ENCODE results near the gene RIMS4. TPM values are rescaled to one million over a fixed set of nuclear protein-coding genes. Genes with fewer than 3 reads are reported as not detected.

Gene RIMS4
- total RNA-seq, 2 experiments from 2014 or later = 0.08 TPM; not detected in 1

GRCh38 chr20:44750081-44750805, 60.1 kb downstream of the RIMS4 start:
- Mint-ChIP-seq H3K9me3 (no peaks in the 10 kb centered on the region), H3K4me1 (peaks cover 12% of the 10 kb centered on the region), H3K4me3 (no peak overlapping the region), H3K27ac (no peak overlapping the region), H3K36me3 (peaks cover 2% of the 10 kb centered on the region), H3K27me3 (peaks cover 32% of the 10 kb centered on the region)
- DNase-seq = peak; percentile 31

GRCh38 chr20:44748005-44748370, 62.4 kb downstream of the RIMS4 start:
- Mint-ChIP-seq H3K4me3 (no peak overlapping the region), H3K9me3 (no peaks in the 10 kb centered on the region), H3K27me3 (peaks cover 35% of the 10 kb centered on the region), H3K4me1 (peaks cover 12% of the 10 kb centered on the region), H3K27ac (no peak overlapping the region), H3K36me3 (peaks cover 2% of the 10 kb centered on the region)
- no peak for DNase-seq

GRCh38 chr20:44747166-44748004, 63.0 kb downstream of the RIMS4 start:
- DNase-seq = peak; percentile 62
- Mint-ChIP-seq H3K27ac (peak overlapping the region; percentile 84), H3K4me3 (peak overlapping the region; percentile 62), H3K36me3 (peaks cover 2% of the 10 kb centered on the region), H3K9me3 (no peaks in the 10 kb centered on the region), H3K4me1 (peaks cover 12% of the 10 kb centered on the region), H3K27me3 (peaks cover 35% of the 10 kb centered on the region)

GRCh38 chr20:44746367-44747165, 63.8 kb downstream of the RIMS4 start:
- peaks cover 2% of the 10 kb centered on the region for H3K36me3 Mint-ChIP-seq
- H3K4me1 Mint-ChIP-seq = peaks cover 12% of the 10 kb centered on the region
- peak overlapping the region; percentile 50 for H3K27ac Mint-ChIP-seq
- DNase-seq = no peak
- peaks cover 35% of the 10 kb centered on the region for H3K27me3 Mint-ChIP-seq
- peak overlapping the region; percentile 77 for H3K4me3 Mint-ChIP-seq
- H3K9me3 Mint-ChIP-seq = no peaks in the 10 kb centered on the region

DNA sequence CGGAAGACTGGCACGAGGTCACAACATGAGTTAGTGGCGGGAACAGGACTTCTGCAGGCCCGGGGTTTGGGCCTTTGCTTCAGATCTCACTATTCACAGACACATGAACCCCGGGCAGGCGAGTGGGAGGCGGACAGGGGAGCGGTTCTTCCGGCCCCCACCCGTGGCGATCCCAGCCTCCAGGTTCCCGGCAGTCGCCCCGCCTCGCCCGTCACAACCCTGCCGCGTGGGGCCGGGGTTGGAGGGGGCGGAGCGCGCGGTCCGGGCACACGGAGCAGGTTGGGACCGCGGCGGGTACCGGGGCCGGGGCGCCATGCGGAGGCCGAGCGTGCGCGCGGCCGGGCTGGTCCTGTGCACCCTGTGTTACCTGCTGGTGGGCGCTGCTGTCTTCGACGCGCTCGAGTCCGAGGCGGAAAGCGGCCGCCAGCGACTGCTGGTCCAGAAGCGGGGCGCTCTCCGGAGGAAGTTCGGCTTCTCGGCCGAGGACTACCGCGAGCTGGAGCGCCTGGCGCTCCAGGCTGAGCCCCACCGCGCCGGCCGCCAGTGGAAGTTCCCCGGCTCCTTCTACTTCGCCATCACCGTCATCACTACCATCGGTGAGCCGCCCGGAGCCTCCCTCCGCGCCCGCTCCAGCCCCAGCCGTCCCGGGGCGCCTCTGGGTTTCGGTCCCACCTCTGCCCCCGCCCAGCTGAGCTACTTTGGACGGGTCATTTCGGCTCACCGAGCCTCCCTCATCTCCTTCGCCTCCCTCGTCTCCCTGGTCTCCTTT, 64.6 kb downstream of the RIMS4 start, which contains the start of gene KCNK15:
Gene KCNK15 (plus strand): TSS at position 268 of the 769 bp plus-strand sequence. CDS start 46 bp downstream, at position 314.
- peak within 1 kb of the TSS; percentile 77 for H3K4me3 Mint-ChIP-seq
- H3K9me3 Mint-ChIP-seq = no peaks in the 10 kb centered on the region
- peaks cover 2% of the 10 kb centered on the region for H3K36me3 Mint-ChIP-seq
- peaks cover 35% of the 10 kb centered on the region for H3K27me3 Mint-ChIP-seq
- H3K4me1 Mint-ChIP-seq = peaks cover 12% of the 10 kb centered on the region
- H3K27ac Mint-ChIP-seq = peak within 1 kb of the TSS; percentile 50
- DNase-seq = peak; percentile 59

- Mint-ChIP-seq H3K27me3 (peaks cover 33% of the 10 kb centered on the region), H3K4me3 (peak overlapping the region; percentile 66), H3K9me3 (no peaks in the 10 kb centered on the region), H3K36me3 (peaks cover 2% of the 10 kb centered on the region), H3K4me1 (peaks cover 12% of the 10 kb centered on the region), H3K27ac (peak overlapping the region; percentile 30)
- no peak for DNase-seq
Measured at GRCh38 chr20:44745122-44745597, 65.2 kb downstream of the RIMS4 start.

DNA sequence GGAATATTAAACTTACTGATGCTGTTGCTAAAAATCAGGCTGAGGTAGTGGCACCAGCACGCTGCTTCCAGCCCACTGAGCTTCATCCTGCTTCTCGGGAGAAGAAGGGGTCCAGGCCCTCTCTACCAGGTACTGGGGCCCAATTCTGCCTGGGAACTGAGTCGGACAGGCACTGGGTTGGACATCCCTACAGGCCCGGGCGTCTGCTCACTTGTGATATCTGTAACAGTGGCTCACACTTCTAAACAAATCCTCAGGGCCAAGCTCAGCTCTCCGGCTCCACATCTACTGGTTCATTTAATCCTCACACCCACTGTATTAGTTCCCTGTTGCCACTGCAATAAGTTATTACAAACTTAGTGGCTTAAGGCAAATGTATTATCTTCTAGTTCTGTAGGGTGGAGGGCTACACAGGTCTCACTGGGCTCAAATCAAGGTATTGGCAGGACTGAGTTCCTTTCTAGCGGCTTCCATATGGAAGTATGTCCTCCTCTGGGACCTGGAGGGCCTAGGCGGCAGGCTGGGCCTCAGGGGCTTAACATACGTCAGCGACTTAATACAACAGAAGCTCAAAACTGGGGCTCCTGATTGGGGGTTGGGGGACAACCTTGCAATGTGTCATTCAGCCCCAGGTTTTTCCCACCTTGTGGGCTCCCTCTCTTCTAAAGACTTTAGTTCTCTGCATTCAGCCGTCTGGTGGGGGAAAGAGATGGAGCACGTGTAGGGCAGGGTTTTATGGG, 66.3 kb downstream of the RIMS4 start:
- no peak overlapping the region for H3K27ac Mint-ChIP-seq
- H3K4me1 Mint-ChIP-seq = peaks cover 12% of the 10 kb centered on the region
- no peak overlapping the region for H3K4me3 Mint-ChIP-seq
- no peak for DNase-seq
- no peaks in the 10 kb centered on the region for H3K9me3 Mint-ChIP-seq
- H3K27me3 Mint-ChIP-seq = peaks cover 25% of the 10 kb centered on the region
- H3K36me3 Mint-ChIP-seq = peaks cover 2% of the 10 kb centered on the region

DNA sequence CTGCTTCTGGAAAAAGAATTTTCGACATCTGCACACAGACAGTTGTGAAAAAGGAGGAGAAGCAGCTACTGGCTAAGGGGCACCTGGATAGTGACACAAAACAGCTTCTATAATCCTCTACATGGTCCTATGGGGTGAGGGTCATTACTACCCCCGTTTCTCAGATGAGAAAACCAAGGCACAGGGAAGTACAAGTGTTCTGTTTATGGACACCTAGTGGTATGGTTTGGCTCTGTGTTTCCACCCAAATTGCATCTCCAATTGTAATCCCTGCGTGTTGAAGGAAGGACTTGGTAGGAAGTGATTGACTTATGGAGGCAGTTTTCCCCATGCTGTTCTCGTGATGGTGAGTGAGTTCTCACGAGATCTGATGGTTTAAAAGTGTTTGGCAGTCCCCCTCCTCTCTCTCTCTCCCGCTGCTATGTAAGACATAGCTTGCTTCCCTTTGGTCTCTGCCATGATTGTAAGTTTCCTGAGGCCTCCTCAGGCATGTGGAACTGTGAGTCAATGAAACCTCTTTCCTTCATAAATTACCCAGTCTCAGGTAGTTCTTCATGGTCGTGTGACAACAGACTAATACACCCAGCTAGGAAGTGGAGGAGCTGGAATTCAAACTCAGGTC, 67.2 kb downstream of the RIMS4 start:
- Mint-ChIP-seq H3K27me3 (peaks cover 23% of the 10 kb centered on the region), H3K4me3 (no peak overlapping the region), H3K4me1 (peaks cover 12% of the 10 kb centered on the region), H3K9me3 (peaks cover 3% of the 10 kb centered on the region), H3K27ac (no peak overlapping the region), H3K36me3 (peaks cover 2% of the 10 kb centered on the region)
- DNase-seq = no peak

- peaks cover 3% of the 10 kb centered on the region for H3K9me3 Mint-ChIP-seq
Measured at GRCh38 chr20:44742304-44743079, 67.9 kb downstream of the RIMS4 start.

GRCh38 chr20:44739942-44740341, 70.4 kb downstream of the RIMS4 start:
- Mint-ChIP-seq H3K36me3 (peaks cover 4% of the 10 kb centered on the region), H3K27ac (no peak overlapping the region), H3K27me3 (peaks cover 2% of the 10 kb centered on the region), H3K9me3 (peaks cover 8% of the 10 kb centered on the region), H3K4me3 (no peak overlapping the region), H3K4me1 (peaks cover 9% of the 10 kb centered on the region)
- no peak for DNase-seq

More at GRCh38 chr20:44742304-44743079, 67.9 kb downstream of the RIMS4 start:
- no peak overlapping the region for H3K4me3 Mint-ChIP-seq
- peaks cover 10% of the 10 kb centered on the region for H3K4me1 Mint-ChIP-seq
- DNase-seq = no peak
- H3K36me3 Mint-ChIP-seq = peaks cover 2% of the 10 kb centered on the region
- H3K27ac Mint-ChIP-seq = no peak overlapping the region
- H3K27me3 Mint-ChIP-seq = peaks cover 16% of the 10 kb centered on the region

DNA sequence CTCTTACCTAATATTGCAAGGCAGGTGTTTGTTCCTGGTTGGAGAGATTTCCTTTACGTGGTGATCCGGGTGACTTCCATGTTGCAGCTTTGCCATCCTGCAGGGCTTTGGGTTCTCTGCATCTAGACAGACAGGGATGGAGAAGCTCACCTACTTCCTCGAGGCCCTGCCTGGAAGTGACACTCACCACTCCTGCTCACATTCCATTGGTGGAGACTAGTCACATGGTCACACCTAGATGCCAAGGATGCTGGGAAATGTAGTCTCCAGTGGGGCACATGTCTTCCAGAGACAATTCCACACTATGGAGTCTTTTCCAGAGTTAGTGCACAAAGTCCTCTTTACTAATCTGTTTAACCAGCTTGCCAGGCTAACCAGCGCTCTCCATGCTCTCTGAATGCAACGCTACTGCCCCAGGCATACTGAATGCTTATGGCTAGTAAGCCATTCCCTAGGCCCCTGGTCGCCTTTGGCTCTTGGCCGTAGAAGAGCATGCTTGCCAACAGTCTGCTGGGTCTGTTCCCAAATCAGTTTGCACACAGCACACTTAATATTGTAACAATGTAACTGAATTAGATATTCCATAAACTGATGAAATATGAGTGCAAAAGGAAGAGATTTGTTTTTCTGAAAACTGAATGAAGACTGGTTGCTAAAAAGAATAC, 71.4 kb downstream of the RIMS4 start:
- Mint-ChIP-seq H3K36me3 (peaks cover 4% of the 10 kb centered on the region), H3K9me3 (peaks cover 8% of the 10 kb centered on the region), H3K4me1 (peaks cover 9% of the 10 kb centered on the region), H3K4me3 (peak overlapping the region; percentile 47), H3K27ac (no peak overlapping the region), H3K27me3 (no peaks in the 10 kb centered on the region)
- peak; percentile 43 for DNase-seq

DNA sequence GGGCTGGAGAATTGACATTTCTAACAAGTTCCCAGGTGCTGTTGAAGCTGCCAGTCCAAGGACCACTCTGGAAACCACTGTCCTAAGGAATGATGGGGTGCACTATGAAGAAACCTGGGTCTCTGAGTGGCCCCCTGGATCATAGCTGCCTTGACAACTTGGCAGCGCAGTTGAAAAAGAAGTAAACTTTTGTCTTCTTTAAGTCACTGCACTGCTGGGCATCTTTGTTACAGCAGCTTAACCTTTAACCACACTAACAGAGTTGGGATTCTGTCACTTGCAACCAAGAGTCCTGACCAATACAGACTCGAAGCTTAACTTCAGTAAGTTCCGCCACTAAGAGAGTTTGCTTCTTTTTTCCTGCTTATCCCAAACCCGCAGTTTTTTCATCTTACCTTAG, 73.2 kb downstream of the RIMS4 start:
- Mint-ChIP-seq H3K36me3 (peaks cover 4% of the 10 kb centered on the region), H3K4me3 (no peak overlapping the region), H3K27ac (no peak overlapping the region), H3K9me3 (peaks cover 8% of the 10 kb centered on the region), H3K27me3 (no peaks in the 10 kb centered on the region), H3K4me1 (peaks cover 21% of the 10 kb centered on the region)
- DNase-seq = no peak

Data from activated naive CD8-positive, alpha-beta T cell treated with anti-CD3 and anti-CD28 coated beads for 36 hours (primary cell).